Ishikawa (cell line): ENCODE measurements around the gene HINT2.

Experiments
- CEBPB ChIP-seq: IDR thresholded peaks from 2 replicates; pipeline ENCODE4 v1.6.1; 2012
- CREB1 ChIP-seq: IDR thresholded peaks from 2 replicates; pipeline ENCODE4 v1.6.1; 2012; ENCODE audit warnings: low read depth
- EGR1 ChIP-seq: IDR thresholded peaks from 2 replicates; pipeline ENCODE4 v1.6.1; 2012
- EP300 ChIP-seq: IDR thresholded peaks from 2 replicates; pipeline ENCODE4 v1.6.1; 2012; ENCODE audit warnings: borderline replicate concordance
- FOXM1 ChIP-seq: IDR thresholded peaks from 2 replicates; pipeline ENCODE4 v1.6.1; 2012; ENCODE audit warnings: low read depth, borderline replicate concordance
- NFIC ChIP-seq: IDR thresholded peaks from 2 replicates; pipeline ENCODE4 v1.6.1; 2012
- RAD21 ChIP-seq: IDR thresholded peaks from 2 replicates; pipeline ENCODE4 v1.6.1; 2012; ENCODE audit warnings: low read depth
- TAF1 ChIP-seq: IDR thresholded peaks from 2 replicates; pipeline ENCODE4 v1.6.1; 2012; ENCODE audit warnings: low read depth, mild to moderate bottlenecking
- TCF12 ChIP-seq: IDR thresholded peaks from 2 replicates; pipeline ENCODE4 v1.6.1; 2012; ENCODE audit warnings: low read depth
- TEAD4 ChIP-seq: IDR thresholded peaks from 2 replicates; pipeline ENCODE4 v1.6.1; 2012
- YY1 ChIP-seq: IDR thresholded peaks from 2 replicates; pipeline ENCODE4 v1.6.1; 2012; ENCODE audit warnings: low read depth
- ZBTB7A ChIP-seq: IDR thresholded peaks from 2 replicates; pipeline ENCODE4 v1.6.1; 2012; ENCODE audit warnings: low read depth
- TF ChIP-seq, protein P1 (sequence below): IDR thresholded peaks from 2 replicates; pipeline ENCODE4 v1.6.1; 2012
- TF ChIP-seq, protein P2 (sequence below): IDR thresholded peaks from 2 replicates; pipeline ENCODE4 v1.6.1; 2012; ENCODE audit warnings: low read depth, mild to moderate bottlenecking
- TF ChIP-seq, protein P3 (sequence below): IDR thresholded peaks from 2 replicates; pipeline ENCODE4 v1.6.1; 2012

Gene HINT2

DNA sequence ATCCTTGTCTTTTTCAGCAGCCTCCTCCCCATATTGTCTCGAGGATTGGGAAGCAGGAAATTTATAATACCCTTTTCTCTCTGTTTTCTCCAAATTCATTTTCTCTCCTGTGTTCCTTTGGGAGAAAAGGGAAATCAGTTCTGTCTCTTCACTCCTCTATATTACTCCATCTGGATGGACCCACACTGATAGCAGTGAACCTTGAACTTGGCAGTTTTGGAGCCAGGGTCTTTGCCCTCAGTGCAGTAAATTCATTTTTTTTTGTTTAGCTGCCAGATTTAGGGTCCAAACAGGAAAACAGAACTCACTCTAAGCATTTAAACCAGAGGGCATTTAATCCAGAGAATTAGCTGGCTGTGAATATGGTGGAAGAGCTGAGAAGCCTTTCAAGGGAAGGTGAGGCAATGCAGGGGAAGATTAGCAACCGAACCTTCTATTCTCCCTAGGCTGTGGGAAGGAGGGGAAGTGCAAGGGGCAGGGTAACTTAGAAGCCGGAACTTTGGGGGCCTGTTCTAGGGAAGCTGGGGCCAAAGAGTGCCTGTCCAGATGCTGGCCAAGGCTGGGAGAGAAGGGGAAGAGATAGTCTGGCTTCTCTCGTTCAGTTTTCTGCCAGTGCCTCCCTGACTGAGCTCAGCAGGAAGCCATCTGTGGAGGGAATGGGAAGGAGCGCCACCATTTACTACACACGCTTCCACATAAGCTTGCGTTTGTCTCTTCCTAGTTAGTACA lies 39.8 kb downstream of the HINT2 start:
- no peak for TF ChIP-seq TAF1

DNA sequence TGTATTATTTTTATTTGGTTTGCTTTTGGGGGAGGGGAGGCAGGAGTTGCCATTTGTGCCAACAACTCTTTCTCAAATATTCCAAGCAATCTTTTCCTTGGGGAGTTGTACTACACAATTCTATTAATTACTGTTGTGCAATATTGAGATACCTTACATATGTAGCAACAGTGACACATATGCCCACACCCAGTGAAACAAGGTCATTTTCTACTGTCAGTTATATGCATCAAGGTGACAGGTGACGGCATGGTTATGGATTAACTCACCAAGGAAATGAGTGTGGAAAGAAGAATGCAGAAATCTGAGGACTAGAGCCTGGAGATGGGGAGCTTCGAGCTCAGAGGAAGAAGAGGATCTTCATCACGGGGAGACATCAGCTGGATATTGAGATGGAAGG lies 42.9 kb downstream of the HINT2 start:
- TF ChIP-seq CEBPB: 0 out of 2 replicates have a peak, but pooled peaks have one; percentile 27
- TF ChIP-seq YY1: no peak

DNA sequence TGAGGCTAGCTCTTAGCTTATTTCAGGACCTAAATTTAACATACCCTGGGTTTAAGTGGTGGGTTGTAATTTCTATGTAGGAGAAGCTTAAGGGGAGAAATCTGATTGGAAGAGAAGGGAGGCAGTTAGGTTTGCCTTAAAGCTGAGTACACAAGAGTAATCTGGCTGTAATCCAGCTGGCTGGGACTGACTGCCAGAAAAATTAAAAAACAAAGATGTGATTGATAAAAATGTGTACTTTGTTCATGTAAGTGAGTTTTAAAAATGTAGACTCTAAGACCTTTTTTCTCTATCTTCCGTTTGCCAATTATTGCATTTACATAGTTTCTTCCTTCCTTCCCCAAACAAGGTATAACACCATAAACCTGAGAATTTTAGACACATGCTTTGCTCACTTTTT lies 43.3 kb downstream of the HINT2 start:
- TF ChIP-seq, protein P1, sequence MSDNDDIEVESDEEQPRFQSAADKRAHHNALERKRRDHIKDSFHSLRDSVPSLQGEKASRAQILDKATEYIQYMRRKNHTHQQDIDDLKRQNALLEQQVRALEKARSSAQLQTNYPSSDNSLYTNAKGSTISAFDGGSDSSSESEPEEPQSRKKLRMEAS: no peak
- TF ChIP-seq TAF1: no peak
- TF ChIP-seq FOXM1: no peak
- TF ChIP-seq EP300: no peak
- TF ChIP-seq, protein P2, sequence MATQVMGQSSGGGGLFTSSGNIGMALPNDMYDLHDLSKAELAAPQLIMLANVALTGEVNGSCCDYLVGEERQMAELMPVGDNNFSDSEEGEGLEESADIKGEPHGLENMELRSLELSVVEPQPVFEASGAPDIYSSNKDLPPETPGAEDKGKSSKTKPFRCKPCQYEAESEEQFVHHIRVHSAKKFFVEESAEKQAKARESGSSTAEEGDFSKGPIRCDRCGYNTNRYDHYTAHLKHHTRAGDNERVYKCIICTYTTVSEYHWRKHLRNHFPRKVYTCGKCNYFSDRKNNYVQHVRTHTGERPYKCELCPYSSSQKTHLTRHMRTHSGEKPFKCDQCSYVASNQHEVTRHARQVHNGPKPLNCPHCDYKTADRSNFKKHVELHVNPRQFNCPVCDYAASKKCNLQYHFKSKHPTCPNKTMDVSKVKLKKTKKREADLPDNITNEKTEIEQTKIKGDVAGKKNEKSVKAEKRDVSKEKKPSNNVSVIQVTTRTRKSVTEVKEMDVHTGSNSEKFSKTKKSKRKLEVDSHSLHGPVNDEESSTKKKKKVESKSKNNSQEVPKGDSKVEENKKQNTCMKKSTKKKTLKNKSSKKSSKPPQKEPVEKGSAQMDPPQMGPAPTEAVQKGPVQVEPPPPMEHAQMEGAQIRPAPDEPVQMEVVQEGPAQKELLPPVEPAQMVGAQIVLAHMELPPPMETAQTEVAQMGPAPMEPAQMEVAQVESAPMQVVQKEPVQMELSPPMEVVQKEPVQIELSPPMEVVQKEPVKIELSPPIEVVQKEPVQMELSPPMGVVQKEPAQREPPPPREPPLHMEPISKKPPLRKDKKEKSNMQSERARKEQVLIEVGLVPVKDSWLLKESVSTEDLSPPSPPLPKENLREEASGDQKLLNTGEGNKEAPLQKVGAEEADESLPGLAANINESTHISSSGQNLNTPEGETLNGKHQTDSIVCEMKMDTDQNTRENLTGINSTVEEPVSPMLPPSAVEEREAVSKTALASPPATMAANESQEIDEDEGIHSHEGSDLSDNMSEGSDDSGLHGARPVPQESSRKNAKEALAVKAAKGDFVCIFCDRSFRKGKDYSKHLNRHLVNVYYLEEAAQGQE: no peak
- TF ChIP-seq ZBTB7A: no peak
- TF ChIP-seq, protein P3, sequence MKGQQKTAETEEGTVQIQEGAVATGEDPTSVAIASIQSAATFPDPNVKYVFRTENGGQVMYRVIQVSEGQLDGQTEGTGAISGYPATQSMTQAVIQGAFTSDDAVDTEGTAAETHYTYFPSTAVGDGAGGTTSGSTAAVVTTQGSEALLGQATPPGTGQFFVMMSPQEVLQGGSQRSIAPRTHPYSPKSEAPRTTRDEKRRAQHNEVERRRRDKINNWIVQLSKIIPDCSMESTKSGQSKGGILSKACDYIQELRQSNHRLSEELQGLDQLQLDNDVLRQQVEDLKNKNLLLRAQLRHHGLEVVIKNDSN: no peak
- no peak for TF ChIP-seq EGR1
- TF ChIP-seq CEBPB: no peak
- TF ChIP-seq RAD21: no peak

DNA sequence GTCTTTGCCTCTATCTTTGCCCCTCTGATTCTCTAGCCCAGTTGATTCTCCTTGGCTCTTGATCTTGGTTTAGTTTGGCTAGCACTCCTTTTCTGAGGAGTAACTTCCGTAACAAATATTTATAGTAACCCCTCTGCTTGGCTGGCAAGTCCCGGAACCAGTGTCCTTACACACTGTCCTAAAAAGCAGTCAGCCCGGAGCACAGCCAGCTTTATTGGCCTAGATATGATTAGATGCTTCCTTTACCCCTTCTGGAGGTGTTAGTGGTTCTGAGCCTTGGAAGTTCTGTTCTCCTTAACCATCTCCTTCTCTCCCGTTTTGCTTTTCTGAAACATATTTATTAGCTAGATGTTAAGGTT lies 43.8 kb downstream of the HINT2 start:
- TF ChIP-seq ZBTB7A (no peak), RAD21 (no peak), FOXM1 (no peak), YY1 (no peak), TEAD4 (no peak)

DNA sequence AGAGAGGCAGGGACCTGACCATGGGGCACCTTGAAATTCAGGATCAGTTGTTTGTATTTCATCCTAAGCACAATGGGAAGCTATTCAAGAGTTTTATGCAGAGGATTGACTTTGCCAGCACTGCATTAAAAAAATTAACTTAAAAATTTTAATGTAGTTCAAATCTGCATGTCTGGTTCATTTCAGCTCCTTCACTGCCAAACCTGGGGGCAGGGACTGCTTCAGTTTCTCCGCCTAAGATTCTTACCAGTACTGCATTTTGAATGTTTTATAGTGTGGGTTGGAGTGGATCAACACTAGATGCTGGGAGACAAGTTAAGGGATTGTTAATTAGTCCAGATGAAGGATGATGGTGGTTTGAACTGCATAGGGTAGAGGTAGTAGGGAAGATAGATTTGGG lies 45.1 kb downstream of the HINT2 start:
- TF ChIP-seq EGR1 (no peak), TAF1 (no peak), RAD21 (no peak), CEBPB (no peak), TEAD4 (no peak), CREB1 (no peak), EP300 (no peak), YY1 (no peak), FOXM1 (no peak), ZBTB7A (no peak)
- TF ChIP-seq, protein P3: no peak
- TF ChIP-seq, protein P2: no peak
- TF ChIP-seq, protein P1: no peak

DNA sequence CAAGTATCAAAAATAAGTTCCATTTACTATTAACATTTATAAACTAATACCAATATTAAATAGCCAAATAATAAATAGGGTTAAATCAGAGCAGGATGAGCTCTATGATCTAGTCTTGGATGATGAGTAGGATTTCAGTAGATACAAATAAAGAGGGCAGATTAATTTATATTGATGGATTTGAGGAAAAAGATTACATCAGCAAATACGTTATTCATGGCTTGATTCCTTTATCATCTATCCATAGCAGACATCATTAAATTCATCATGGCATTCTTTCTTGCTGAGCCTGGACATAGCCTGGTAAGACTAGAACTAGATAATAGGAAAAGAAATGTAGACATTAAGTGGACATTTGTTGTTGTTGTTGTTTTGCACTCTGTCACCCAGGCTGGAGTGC lies 47.4 kb downstream of the HINT2 start:
- TF ChIP-seq TAF1 (no peak), EP300 (no peak), CEBPB (no peak), NFIC (no peak), RAD21 (no peak), YY1 (no peak), CREB1 (no peak), TEAD4 (no peak), EGR1 (no peak), FOXM1 (no peak), TCF12 (no peak), ZBTB7A (no peak)
- TF ChIP-seq, protein P3: no peak
- TF ChIP-seq, protein P2: no peak
- TF ChIP-seq, protein P1: no peak
